Measurements from ENCODE around the gene GMDS. TPM values are rescaled to one million over a fixed set of nuclear protein-coding genes. Genes with fewer than 3 reads are reported as not detected.

The GMDS gene
- total RNA-seq, 6 experiments from 2014 or later = 13.2 to 18.0 (median 14.7) TPM

GRCh38 chr6:1770968-1771723 lies 474.3 kb downstream of the GMDS start:
- Mint-ChIP-seq H3K27me3 (ENCODE audit: insufficient read depth) (peaks cover 3% of the 10 kb centered on the region; the same call in 1 of the 2 replicates), H3K9me3 (no peaks in the 10 kb centered on the region), H3K4me1 (ENCODE audit: low read depth) (peaks cover 58% of the 10 kb centered on the region), H3K36me3 (ENCODE audit: low read depth) (no peaks in the 10 kb centered on the region), H3K4me3 (no peak overlapping the region), H3K27ac (no peak overlapping the region)
- DNase-seq = peak; percentile 18
- TF ChIP-seq, protein P1, sequence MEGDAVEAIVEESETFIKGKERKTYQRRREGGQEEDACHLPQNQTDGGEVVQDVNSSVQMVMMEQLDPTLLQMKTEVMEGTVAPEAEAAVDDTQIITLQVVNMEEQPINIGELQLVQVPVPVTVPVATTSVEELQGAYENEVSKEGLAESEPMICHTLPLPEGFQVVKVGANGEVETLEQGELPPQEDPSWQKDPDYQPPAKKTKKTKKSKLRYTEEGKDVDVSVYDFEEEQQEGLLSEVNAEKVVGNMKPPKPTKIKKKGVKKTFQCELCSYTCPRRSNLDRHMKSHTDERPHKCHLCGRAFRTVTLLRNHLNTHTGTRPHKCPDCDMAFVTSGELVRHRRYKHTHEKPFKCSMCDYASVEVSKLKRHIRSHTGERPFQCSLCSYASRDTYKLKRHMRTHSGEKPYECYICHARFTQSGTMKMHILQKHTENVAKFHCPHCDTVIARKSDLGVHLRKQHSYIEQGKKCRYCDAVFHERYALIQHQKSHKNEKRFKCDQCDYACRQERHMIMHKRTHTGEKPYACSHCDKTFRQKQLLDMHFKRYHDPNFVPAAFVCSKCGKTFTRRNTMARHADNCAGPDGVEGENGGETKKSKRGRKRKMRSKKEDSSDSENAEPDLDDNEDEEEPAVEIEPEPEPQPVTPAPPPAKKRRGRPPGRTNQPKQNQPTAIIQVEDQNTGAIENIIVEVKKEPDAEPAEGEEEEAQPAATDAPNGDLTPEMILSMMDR (IDR thresholded peaks at IDR 0.05) = no peak

GRCh38 chr6:1770435-1770843 lies 475.0 kb downstream of the GMDS start:
- TF ChIP-seq, protein P1 (IDR thresholded peaks at IDR 0.05) = no peak
- DNase-seq = peak; percentile 6
- peaks cover 58% of the 10 kb centered on the region for H3K4me1 Mint-ChIP-seq (ENCODE audit: low read depth)
- H3K9me3 Mint-ChIP-seq = no peaks in the 10 kb centered on the region
- no peak overlapping the region for H3K4me3 Mint-ChIP-seq
- no peak overlapping the region for H3K27ac Mint-ChIP-seq
- no peaks in the 10 kb centered on the region for H3K36me3 Mint-ChIP-seq (ENCODE audit: low read depth)
- H3K27me3 Mint-ChIP-seq (ENCODE audit: insufficient read depth) = peaks cover 3% of the 10 kb centered on the region; the same call in 1 of the 2 replicates

GRCh38 chr6:1767481-1768246 lies 477.7 kb downstream of the GMDS start:
- TF ChIP-seq, protein P1 (IDR thresholded peaks at IDR 0.05) = no peak
- peak; percentile 72 for DNase-seq
- peaks cover 42% of the 10 kb centered on the region for H3K4me1 Mint-ChIP-seq (ENCODE audit: low read depth)
- peak overlapping the region; percentile 60 for H3K4me3 Mint-ChIP-seq
- no peaks in the 10 kb centered on the region for H3K9me3 Mint-ChIP-seq
- H3K27ac Mint-ChIP-seq = peak overlapping the region; percentile 38
- H3K36me3 Mint-ChIP-seq (ENCODE audit: low read depth) = no peaks in the 10 kb centered on the region
- H3K27me3 Mint-ChIP-seq (ENCODE audit: insufficient read depth) = peaks cover 3% of the 10 kb centered on the region; the same call in 1 of the 2 replicates

DNA sequence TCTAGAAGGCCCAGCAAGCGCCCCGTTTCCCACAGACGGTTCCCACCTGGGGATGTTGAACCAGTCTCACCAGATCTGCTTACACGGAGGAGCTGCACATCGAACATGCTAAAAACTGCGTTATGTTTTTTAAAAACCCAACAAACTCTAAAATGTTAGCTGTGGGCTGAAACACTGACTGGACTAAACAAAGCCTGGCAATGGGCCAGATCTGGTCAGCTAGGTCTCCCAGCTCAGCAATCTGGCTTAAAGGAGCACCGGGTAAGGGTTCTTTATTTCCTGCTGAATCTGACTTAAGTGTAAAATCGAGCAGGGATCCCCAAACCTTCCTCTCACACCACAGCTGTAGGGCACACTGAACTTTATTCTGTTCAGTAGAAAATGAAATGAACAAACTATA lies 478.8 kb downstream of the GMDS start:
- Mint-ChIP-seq H3K27me3 (ENCODE audit: insufficient read depth) (peaks cover 3% of the 10 kb centered on the region; the same call in 1 of the 2 replicates), H3K27ac (no peak overlapping the region), H3K36me3 (ENCODE audit: low read depth) (no peaks in the 10 kb centered on the region), H3K4me1 (ENCODE audit: low read depth) (peaks cover 38% of the 10 kb centered on the region), H3K9me3 (no peaks in the 10 kb centered on the region), H3K4me3 (no peak overlapping the region)
- TF ChIP-seq, protein P1 (IDR thresholded peaks at IDR 0.05) = no peak
- DNase-seq = no peak

- peaks cover 24% of the 10 kb centered on the region for H3K4me1 Mint-ChIP-seq (ENCODE audit: low read depth)
- no peaks in the 10 kb centered on the region for H3K36me3 Mint-ChIP-seq (ENCODE audit: low read depth)
- no peak overlapping the region for H3K27ac Mint-ChIP-seq
- TF ChIP-seq, protein P1 (IDR thresholded peaks at IDR 0.05) = no peak
- no peak overlapping the region for H3K4me3 Mint-ChIP-seq
- peaks cover 3% of the 10 kb centered on the region; the same call in 1 of the 2 replicates for H3K27me3 Mint-ChIP-seq (ENCODE audit: insufficient read depth)
- no peak for DNase-seq
- no peaks in the 10 kb centered on the region for H3K9me3 Mint-ChIP-seq
Observed at GRCh38 chr6:1765160-1765903, 480.1 kb downstream of the GMDS start.
